CD8-positive, alpha-beta memory T cell (primary cell): Measurements from ENCODE around the gene PERM1. TPM values are rescaled to one million over a fixed set of nuclear protein-coding genes. Genes with fewer than 3 reads are reported as not detected.
"Not testable (repeated sequence)": the region's sequence is repeated elsewhere in the genome, so short reads cannot be mapped to it uniquely, and the experiment has no call there.

Experiments used
- CTCF ChIA-PET: fragments of 350-600 bp; sonication (Branson Sonifier 250); formaldehyde crosslinking; loops from one replicate; lab custom pipeline; 2021; ENCODE audit warnings: antibody characterized with exemption; lab: Charles Lee
- POLR2A ChIA-PET: fragments of 350-600 bp; sonication (Branson Sonifier 250); formaldehyde crosslinking; loops from one replicate; lab custom pipeline; 2021; ENCODE audit warnings: antibody characterized with exemption; lab: Charles Lee
- DNase-seq, 5 donors: peaks; one replicate each; pipeline versions ENCODE4 v3.0.0 to v3.0.0-alpha.2; 2020 to 2022; ENCODE audit warnings: mixed read lengths in 1 of 5
- H3K27ac ChIP-seq: one replicate; pipeline ENCODE4 v1.7.0; 2013; ENCODE audit warnings: low read depth, mild to moderate bottlenecking, low read length, moderate library complexity
- H3K27me3 ChIP-seq: 2 replicates; pipeline ENCODE4 v1.7.0; 2013; ENCODE audit warnings: low read length, mild to moderate bottlenecking; ENCODE audit not compliant: insufficient read depth, poor library complexity, severe bottlenecking
- H3K36me3 ChIP-seq: 2 replicates; pipeline ENCODE4 v1.7.0; 2013; ENCODE audit warnings: mild to moderate bottlenecking, low read length, moderate library complexity; ENCODE audit not compliant: insufficient read depth
- H3K4me1 ChIP-seq: 2 replicates; pipeline ENCODE4 v1.7.0; 2013; ENCODE audit warnings: mild to moderate bottlenecking, low read length, moderate library complexity; ENCODE audit not compliant: insufficient read depth
- H3K4me3 ChIP-seq: 2 replicates; pipeline ENCODE4 v1.7.0; 2013; ENCODE audit warnings: mild to moderate bottlenecking, low read length
- H3K9me3 ChIP-seq: 2 replicates; pipeline ENCODE4 v1.7.0; 2013; ENCODE audit warnings: mild to moderate bottlenecking, low read length
- H3K27ac Mint-ChIP-seq, 8 donors: one replicate each; pipeline ENCODE4 v1.8.0; 2020 to 2021; ENCODE audit warnings: mixed read lengths in 8 of 8, mild to moderate bottlenecking in 6 of 8, inconsistent platforms in 3 of 8, moderate library complexity in 3 of 8
- H3K27me3 Mint-ChIP-seq, 2 donors: one replicate each; pipeline ENCODE4 v1.8.0; 2020 to 2021; ENCODE audit warnings: mixed read lengths in 2 of 2, mild to moderate bottlenecking in 1 of 2, moderate library complexity in 1 of 2
- H3K36me3 Mint-ChIP-seq, 3 donors: one replicate each; pipeline ENCODE4 v1.8.0; 2020 to 2021; ENCODE audit warnings: mixed read lengths in 3 of 3, inconsistent platforms in 1 of 3, mild to moderate bottlenecking in 1 of 3
- H3K4me1 Mint-ChIP-seq, 3 donors: one replicate each; pipeline ENCODE4 v1.8.0; 2020 to 2021; ENCODE audit warnings: mixed read lengths in 3 of 3, inconsistent platforms in 1 of 3, mild to moderate bottlenecking in 1 of 3
- H3K4me3 Mint-ChIP-seq, 7 donors: one replicate each; pipeline ENCODE4 v1.8.0; 2020 to 2021; ENCODE audit warnings: mixed read lengths in 7 of 7, mild to moderate bottlenecking in 6 of 7, moderate library complexity in 4 of 7, inconsistent platforms in 2 of 7
- H3K9me3 Mint-ChIP-seq, 5 donors: one replicate each; pipeline ENCODE4 v1.8.0; 2020 to 2022; ENCODE audit warnings: mixed read lengths in 5 of 5, mild to moderate bottlenecking in 3 of 5, moderate library complexity in 2 of 5, inconsistent platforms in 1 of 5
- polyA plus RNA-seq: library from polyadenylated mRNA; unstranded; fragments of 300-500 nt; fragmentation: Illumina TruSeq; gene quantifications from one replicate; pipeline ENCODE4 v1.2.3, GENCODE V29; 2021
- total RNA-seq, 2 experiments: library from RNA; stranded (reverse); gene quantifications; one replicate each; pipeline ENCODE4 v1.2.3, GENCODE V29; 2021

Gene PERM1
- total and polyA plus RNA-seq, 3 experiments from 2014 or later, result not detected

- H3K4me3 ChIP-seq, H3K9me3 ChIP-seq, H3K27ac ChIP-seq, H3K27me3 Mint-ChIP-seq, H3K9me3 Mint-ChIP-seq, H3K36me3 ChIP-seq, H3K27ac Mint-ChIP-seq, POLR2A ChIA-PET, H3K27me3 ChIP-seq, DNase-seq, H3K36me3 Mint-ChIP-seq: not testable (repeated sequence)
- H3K4me3 Mint-ChIP-seq, result peak overlapping the region in 3 of 7 donors; percentile 8 to 22 (median 11)
- CTCF ChIA-PET, result interaction anchor here (0.9 to 3.6 kb wide), 6 partner anchors 16 to 357 kb away, joined by 4 to 18 read pairs (median 4); partner anchors contain the start of genes AURKAIP1 and PLEKHN1
- peaks cover 29% of the 10 kb centered on the region for H3K4me1 ChIP-seq
- peaks cover 17 to 36% (median 24%) of the 10 kb centered on the region in 3 donors for H3K4me1 Mint-ChIP-seq
Observed at GRCh38 chr1:1018321-1018685, 36.4 kb upstream of the PERM1 start.

- H3K4me1 Mint-ChIP-seq, result peaks cover 23 to 41% (median 28%) of the 10 kb centered on the region in 3 donors
- DNase-seq, H3K36me3 ChIP-seq, H3K9me3 ChIP-seq, H3K27me3 ChIP-seq, H3K27ac ChIP-seq, H3K4me3 ChIP-seq, H3K27me3 Mint-ChIP-seq, H3K9me3 Mint-ChIP-seq, H3K36me3 Mint-ChIP-seq: not testable (repeated sequence)
- peaks cover 31% of the 10 kb centered on the region for H3K4me1 ChIP-seq
- POLR2A ChIA-PET, result interaction anchor here (0.6 kb wide), 1 partner anchor 19 kb away, joined by 3 read pairs; no protein-coding TSS in a partner anchor
- H3K4me3 Mint-ChIP-seq, result peak overlapping the region in 6 of 7 donors; percentile 8 to 81 (median 21)
- CTCF ChIA-PET, result interaction anchor here (1.4 to 3.6 kb wide), 3 partner anchors 15 to 358 kb away, joined by 4 to 18 read pairs (median 8); partner anchors contain the start of gene AURKAIP1
- peak overlapping the region in 2 of 8 donors; percentile 47 to 64 for H3K27ac Mint-ChIP-seq
Observed at GRCh38 chr1:1017397-1018320, 35.8 kb upstream of the PERM1 start.

DNA sequence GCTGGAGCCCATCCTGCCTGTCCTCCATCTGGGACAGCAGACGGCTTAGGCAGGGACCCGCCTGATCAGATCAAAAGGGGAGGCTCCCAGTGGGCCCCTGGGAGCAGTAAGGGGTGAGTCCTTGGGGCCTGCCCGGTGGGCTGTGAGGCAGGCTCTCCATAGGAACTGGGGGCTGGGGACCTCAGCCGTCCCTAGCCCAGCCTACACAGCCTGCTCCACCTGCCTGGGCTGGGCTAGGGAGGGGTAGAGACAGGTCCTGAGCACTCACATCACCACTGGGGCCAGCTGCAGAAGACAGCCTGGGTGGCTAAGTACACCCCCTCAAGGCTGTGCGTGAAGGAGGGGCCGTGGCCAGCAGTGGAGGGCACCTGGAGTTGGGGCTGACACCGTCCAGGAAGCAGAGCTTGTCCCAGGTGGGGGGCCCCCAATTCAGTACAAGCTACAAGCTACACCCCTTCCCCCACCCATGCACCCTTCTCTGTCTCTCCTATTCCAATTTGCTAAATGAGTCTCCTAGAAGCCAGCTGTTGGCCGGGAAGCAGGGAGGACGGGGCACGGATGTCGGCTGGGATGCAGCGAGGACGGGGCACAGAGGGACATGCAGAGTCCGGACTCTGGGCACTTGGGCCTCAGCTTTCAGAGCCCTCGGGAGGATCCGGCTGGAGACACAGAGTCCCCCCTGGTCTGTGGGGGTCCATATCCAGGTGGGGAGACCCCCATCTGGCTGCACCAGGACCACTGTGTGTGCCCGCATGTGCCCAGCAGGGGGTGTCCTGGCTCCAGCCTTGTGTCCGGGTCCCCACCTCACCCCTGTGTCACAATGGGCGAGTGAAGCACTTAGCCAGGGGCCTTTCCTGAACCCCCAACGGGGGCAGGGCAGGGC, 33.1 kb upstream of the PERM1 start:
- Mint-ChIP-seq H3K4me1 (peaks cover 23 to 42% (median 25%) of the 10 kb centered on the region in 3 donors), H3K9me3 (no peaks in the 10 kb centered on the region), H3K36me3 (peaks cover 0 to 8% (median 0%) of the 10 kb centered on the region in 3 donors), H3K27ac (peak overlapping the region in 7 of 8 donors; percentile 46 to 97 (median 87)), H3K27me3 (peaks cover 3 to 7% of the 10 kb centered on the region in 2 donors), H3K4me3 (peak overlapping the region; percentile 94 to 99 (median 97))
- ChIA-PET CTCF (interaction anchor here (1.2 to 3.0 kb wide), 6 partner anchors 13 to 104 kb away, joined by 3 to 21 read pairs (median 6); no protein-coding TSS in a partner anchor), POLR2A (interaction anchor here (0.7 to 2.0 kb wide), 3 partner anchors 14 to 49 kb away, joined by 3 to 6 read pairs (median 4); no protein-coding TSS in a partner anchor)
- Histone ChIP-seq H3K4me1 (peaks cover 25% of the 10 kb centered on the region), H3K27me3 (no peaks in the 10 kb centered on the region), H3K27ac (peak overlapping the region; percentile 83), H3K36me3 (no peaks in the 10 kb centered on the region), H3K9me3 (no peaks in the 10 kb centered on the region), H3K4me3 (peak overlapping the region; percentile 87)
- no peak for DNase-seq

DNA sequence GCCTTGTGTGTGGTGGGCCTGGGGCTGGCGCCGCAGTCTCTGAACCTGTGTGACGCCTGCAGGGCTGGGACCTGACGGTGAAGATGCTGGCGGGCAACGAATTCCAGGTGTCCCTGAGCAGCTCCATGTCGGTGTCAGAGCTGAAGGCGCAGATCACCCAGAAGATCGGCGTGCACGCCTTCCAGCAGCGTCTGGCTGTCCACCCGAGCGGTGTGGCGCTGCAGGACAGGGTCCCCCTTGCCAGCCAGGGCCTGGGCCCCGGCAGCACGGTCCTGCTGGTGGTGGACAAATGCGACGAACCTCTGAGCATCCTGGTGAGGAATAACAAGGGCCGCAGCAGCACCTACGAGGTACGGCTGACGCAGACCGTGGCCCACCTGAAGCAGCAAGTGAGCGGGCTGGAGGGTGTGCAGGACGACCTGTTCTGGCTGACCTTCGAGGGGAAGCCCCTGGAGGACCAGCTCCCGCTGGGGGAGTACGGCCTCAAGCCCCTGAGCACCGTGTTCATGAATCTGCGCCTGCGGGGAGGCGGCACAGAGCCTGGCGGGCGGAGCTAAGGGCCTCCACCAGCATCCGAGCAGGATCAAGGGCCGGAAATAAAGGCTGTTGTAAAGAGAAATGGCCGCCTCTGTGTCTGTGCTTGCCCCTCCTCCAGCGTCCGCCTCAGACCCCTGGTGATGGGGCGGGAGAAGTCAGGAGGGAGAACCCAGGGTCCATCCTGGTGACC, 32.2 kb upstream of the PERM1 start:
- Histone ChIP-seq H3K4me1 (peaks cover 24% of the 10 kb centered on the region), H3K9me3 (no peaks in the 10 kb centered on the region), H3K36me3 (no peaks in the 10 kb centered on the region), H3K4me3 (peak overlapping the region; percentile 87), H3K27me3 (no peaks in the 10 kb centered on the region), H3K27ac (peak overlapping the region; percentile 83)
- Mint-ChIP-seq H3K36me3 (peaks cover 0 to 8% (median 0%) of the 10 kb centered on the region in 3 donors), H3K4me3 (peak overlapping the region; percentile 94 to 99 (median 97)), H3K9me3 (no peaks in the 10 kb centered on the region), H3K27me3 (peaks cover 3 to 9% of the 10 kb centered on the region in 2 donors), H3K4me1 (peaks cover 23 to 40% (median 25%) of the 10 kb centered on the region in 3 donors), H3K27ac (peak overlapping the region; percentile 93 to 99 (median 98))
- DNase-seq, result peak in 4 of 5 donors; percentile 19 to 61 (median 40)
- POLR2A ChIA-PET, result interaction anchor here (1.1 to 2.0 kb wide), 3 partner anchors 13 to 102 kb away, joined by 3 to 6 read pairs (median 4); partner anchors contain the start of gene C1orf159
- CTCF ChIA-PET, result interaction anchor here (1.0 to 3.0 kb wide), 12 partner anchors 8 to 145 kb away, joined by 3 to 21 read pairs (median 5); no protein-coding TSS in a partner anchor

DNA sequence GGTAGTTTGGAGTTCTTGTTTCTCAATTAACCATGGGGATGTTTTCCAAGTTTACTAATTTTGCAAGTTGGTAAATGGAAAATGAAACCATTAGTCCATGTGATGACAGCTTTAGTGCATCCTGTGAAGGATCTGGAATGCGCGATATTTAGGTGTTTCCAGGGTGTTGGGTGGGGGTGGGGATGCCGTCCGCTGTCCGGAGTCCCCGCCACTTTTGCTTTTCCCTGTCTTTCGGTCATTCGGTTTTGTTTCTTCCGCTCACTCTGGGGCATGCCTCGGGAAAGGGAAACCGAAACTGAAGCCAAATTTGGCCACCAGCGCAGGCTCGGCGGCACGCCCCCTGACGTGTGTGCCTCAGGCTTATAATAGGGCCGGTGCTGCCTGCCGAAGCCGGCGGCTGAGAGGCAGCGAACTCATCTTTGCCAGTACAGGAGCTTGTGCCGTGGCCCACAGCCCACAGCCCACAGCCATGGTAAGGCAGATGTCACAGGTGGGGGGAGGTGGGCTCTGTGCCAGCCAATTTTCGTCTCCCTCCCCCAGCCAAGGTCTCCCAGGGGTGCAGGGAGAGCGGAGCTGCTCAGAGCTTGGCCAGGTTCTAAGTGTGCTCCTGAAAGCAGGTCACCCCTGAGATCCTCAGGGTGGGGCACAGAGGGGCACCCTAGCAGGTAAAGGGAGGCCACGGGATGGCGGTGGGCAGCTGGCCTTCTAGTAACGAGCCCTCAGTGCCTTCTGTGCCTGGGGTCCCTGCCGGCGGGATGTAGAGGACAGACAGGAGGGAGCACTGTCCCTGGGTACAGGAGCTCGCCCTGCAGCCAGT, 31.4 kb upstream of the PERM1 start, which contains the start of gene ISG15:
TSS of gene ISG15 (plus strand) at position 393 of the 817 bp plus-strand sequence. CDS start at position 470, 77 bp downstream.
- H3K27ac ChIP-seq, result peak within 1 kb of the TSS; percentile 83
- peak; percentile 84 to 94 (median 87) for DNase-seq
- no peaks in the 10 kb centered on the region for H3K36me3 ChIP-seq
- Mint-ChIP-seq H3K27ac (peak within 1 kb of the TSS; percentile 93 to 99 (median 98)), H3K4me3 (peak within 1 kb of the TSS; percentile 94 to 99 (median 97)), H3K9me3 (no peaks in the 10 kb centered on the region), H3K27me3 (peaks cover 3 to 12% of the 10 kb centered on the region in 2 donors), H3K36me3 (peaks cover 0 to 8% (median 0%) of the 10 kb centered on the region in 3 donors), H3K4me1 (peaks cover 23 to 38% (median 26%) of the 10 kb centered on the region in 3 donors)
- H3K9me3 ChIP-seq, result no peaks in the 10 kb centered on the region
- ChIA-PET POLR2A (interaction anchor here (1.3 to 2.0 kb wide), 2 partner anchors 12 to 103 kb away, joined by 3 to 6 read pairs; partner anchors contain the start of gene C1orf159), CTCF (interaction anchor here (1.0 to 3.0 kb wide), 11 partner anchors 9 to 144 kb away, joined by 3 to 21 read pairs (median 5); no protein-coding TSS in a partner anchor)
- H3K4me3 ChIP-seq, result peak within 1 kb of the TSS; percentile 87
- H3K27me3 ChIP-seq, result no peaks in the 10 kb centered on the region
- H3K4me1 ChIP-seq, result peaks cover 21% of the 10 kb centered on the region

DNA sequence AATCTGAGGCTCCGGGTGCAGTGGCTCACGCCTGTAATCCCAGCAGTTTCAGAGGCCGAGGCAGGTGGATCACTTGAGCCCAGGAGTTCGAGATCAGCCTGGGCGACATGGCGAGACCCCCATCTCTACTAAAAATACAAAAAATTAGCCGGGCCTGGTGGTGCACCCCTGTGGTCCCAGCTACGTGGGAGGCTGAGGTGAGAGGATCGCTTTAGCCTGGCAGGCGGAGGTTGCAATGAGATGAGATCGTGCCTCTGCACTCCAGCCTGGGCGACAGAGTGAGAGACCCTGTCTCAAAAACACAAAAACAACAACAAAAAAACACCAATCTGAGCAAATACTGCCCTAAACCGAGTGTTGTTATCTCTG, 30.8 kb upstream of the PERM1 start:
- POLR2A ChIA-PET, H3K9me3 Mint-ChIP-seq, H3K27me3 ChIP-seq, DNase-seq, H3K9me3 ChIP-seq, H3K36me3 ChIP-seq, H3K36me3 Mint-ChIP-seq: not testable (repeated sequence)
- Histone ChIP-seq H3K4me1 (peaks cover 21% of the 10 kb centered on the region), H3K4me3 (peak overlapping the region; percentile 87), H3K27ac (peak overlapping the region; percentile 83)
- Mint-ChIP-seq H3K27me3 (peaks cover 5 to 17% of the 10 kb centered on the region in 2 donors), H3K27ac (peak overlapping the region; percentile 93 to 99 (median 98)), H3K4me3 (peak overlapping the region; percentile 94 to 99 (median 97)), H3K4me1 (peaks cover 23 to 38% (median 26%) of the 10 kb centered on the region in 3 donors)
- CTCF ChIA-PET, result interaction anchor here (1.3 to 3.0 kb wide), 8 partner anchors 8 to 143 kb away, joined by 3 to 21 read pairs (median 6); no protein-coding TSS in a partner anchor
